K562 (cell line): ENCODE results near the gene ASPHD2. TPM values are rescaled to one million over a fixed set of nuclear protein-coding genes. Genes with fewer than 3 reads are reported as not detected.

Source experiments
- ATAC-seq: fragments of 200-7000 bp; cut with Tn5 transposase; 3 replicates; pipeline ENCODE4 v1.9.1; 2020; ENCODE audit warnings: moderate library complexity
- BruUV-seq: library from RNA; stranded (reverse); fragments of 400-500 nt; replicated peaks from 2 replicates; lab custom pipeline; 2021; lab: Mats Ljungman, UMichigan
- CTCF ChIA-PET: fragments of 300-600 bp; formaldehyde crosslinking; extraction: SDS; loops from one replicate; lab custom pipeline; 2021; ENCODE audit warnings: low intra/inter-chr PET ratio; lab: Yijun Ruan, JAX
- POLR2A ChIA-PET: fragments of 300-600, 350-650 bp; sonication (Branson Sonifier 250); formaldehyde crosslinking; extraction: SDS; loops from one replicate; lab custom pipeline; 2021; ENCODE audit warnings: antibody characterized with exemption, inconsistent platforms; lab: Yijun Ruan, JAX
- DNase-seq, 4 experiments: peaks; one replicate each; pipeline versions ENCODE4 v3.0.0 to v3.0.0-alpha.2; 2011 to 2018; ENCODE audit warnings: low spot score in 3 of 4, mixed read lengths in 3 of 4; ENCODE audit errors: extremely low read depth in 1 of 4
- FAIRE-seq: peaks from 2 replicates; lab custom pipeline; 2011; peaks lifted over from hg19 to GRCh38; lab: Jason Lieb, UNC
- H2AFZ ChIP-seq: 2 replicates; pipeline ENCODE4 v1.6.0; 2011; ENCODE audit warnings: low read depth, low read length, control low read depth, inconsistent platforms
- H3K27ac ChIP-seq: fragments of 200-600 bp; 3 replicates; pipeline ENCODE4 v1.8.0; 2011; ENCODE audit warnings: low read depth, mild to moderate bottlenecking, control low read depth, inconsistent platforms, low read length, moderate library complexity, mixed read lengths; ENCODE audit errors: extremely low read depth
- H3K27me3 ChIP-seq, 2 experiments: fragments of 300-600 bp in 1 of 2; 2 replicates in 1 of 2; 3 replicates in 1 of 2; pipeline versions ENCODE4 v1.6.0 to v1.8.0; 2011; ENCODE audit warnings: inconsistent platforms in 2 of 2, low read length in 2 of 2, mild to moderate bottlenecking in 1 of 2, mixed read lengths in 1 of 2, moderate library complexity in 1 of 2; ENCODE audit not compliant: control insufficient read depth in 2 of 2, insufficient read depth in 2 of 2
- H3K36me3 ChIP-seq: fragments of 300-600 bp; 3 replicates; pipeline ENCODE4 v1.8.0; 2011; ENCODE audit warnings: mild to moderate bottlenecking, low read length, inconsistent platforms; ENCODE audit not compliant: control insufficient read depth, insufficient read depth
- H3K4me1 ChIP-seq, 2 experiments: fragments of 200-600 bp in 1 of 2; replicated peaks in 1 of 2; 2 replicates in 1 of 2; 3 replicates in 1 of 2; pipeline versions ENCODE4 v1.5.1 to v1.8.0; 2011; ENCODE audit warnings: inconsistent platforms in 2 of 2, low read length in 2 of 2, mild to moderate bottlenecking in 1 of 2, mixed read lengths in 1 of 2, moderate library complexity in 1 of 2; ENCODE audit not compliant: control insufficient read depth in 2 of 2, insufficient read depth in 2 of 2
- H3K4me2 ChIP-seq: 2 replicates; pipeline ENCODE4 v1.6.1; 2011; ENCODE audit warnings: low read length, control low read depth, inconsistent platforms, mixed read lengths; ENCODE audit not compliant: insufficient read depth
- H3K4me3 ChIP-seq: fragments of 200-600 bp; sonication (generic), shearing (Covaris generic); 2 replicates; pipeline ENCODE4 v1.5.1; 2016; ENCODE audit warnings: control low read depth, inconsistent platforms
- H3K79me2 ChIP-seq: fragments of 200-600 bp; 3 replicates; pipeline ENCODE4 v1.8.0; 2011; ENCODE audit warnings: low read length, inconsistent platforms; ENCODE audit not compliant: control insufficient read depth, insufficient read depth
- H3K9ac ChIP-seq, 2 experiments: 2 replicates each; pipeline versions ENCODE4 v1.6.0 to v1.6.1; 2011; ENCODE audit warnings: low read depth in 2 of 2, low read length in 2 of 2, control low read depth in 1 of 2, inconsistent platforms in 1 of 2, mild to moderate bottlenecking in 1 of 2, mixed read lengths in 1 of 2; ENCODE audit not compliant: insufficient read depth in 1 of 2
- H3K9me1 ChIP-seq: one replicate; pipeline ENCODE4 v1.6.0; 2011; ENCODE audit warnings: inconsistent platforms, mild to moderate bottlenecking, low read length, moderate library complexity; ENCODE audit not compliant: control insufficient read depth, insufficient read depth
- H3K9me3 ChIP-seq: replicated peaks from 2 replicates; pipeline ENCODE4 v1.5.1; 2011; ENCODE audit warnings: low read depth, low read length, inconsistent platforms; ENCODE audit not compliant: control insufficient read depth, insufficient read depth
- H4K20me1 ChIP-seq: replicated peaks from 2 replicates; pipeline ENCODE4 v1.6.1; 2011; ENCODE audit warnings: low read length, inconsistent platforms, mixed read lengths; ENCODE audit not compliant: control insufficient read depth, insufficient read depth
- CREB5 ChIP-seq: fragments of 250-450 bp; sonication (Bioruptor Pico); IDR thresholded peaks from 2 replicates; pipeline ENCODE4 v1.5.0; 2020; ENCODE audit warnings: mild to moderate bottlenecking
- ETS1 ChIP-seq: conservative IDR thresholded peaks from 2 replicates; pipeline ENCODE4 v1.6.1; 2011; ENCODE audit warnings: low read depth, mild to moderate bottlenecking, low read length; ENCODE audit not compliant: control insufficient read depth
- HCFC1 ChIP-seq: IDR thresholded peaks from 2 replicates; pipeline ENCODE4 v1.6.1; 2012; ENCODE audit warnings: low read depth, low read length, improper control_type of control experiment
- HDAC6 ChIP-seq: IDR thresholded peaks from 2 replicates; pipeline ENCODE4 v1.6.1; 2012; ENCODE audit warnings: low read depth, mild to moderate bottlenecking, control low read depth, inconsistent platforms, low read length, moderate library complexity
- RBM25 ChIP-seq: fragments of 200-400 bp; formaldehyde crosslinking; IDR thresholded peaks from 2 replicates; pipeline ENCODE4 v1.6.1; 2018; ENCODE audit warnings: low read length, low read depth, moderate library complexity; ENCODE audit not compliant: severe bottlenecking
- SUPT5H ChIP-seq: fragments of 450-650 bp; IDR thresholded peaks from 2 replicates; pipeline ENCODE4 v1.6.1; 2016
- ZBTB5 ChIP-seq: fragments of 450-650 bp; IDR thresholded peaks from 2 replicates; pipeline ENCODE4 v1.6.1; 2017; ENCODE audit warnings: antibody characterized with exemption
- ZKSCAN1 ChIP-seq: fragments of 150-350 bp; IDR thresholded peaks from 2 replicates; pipeline ENCODE4 v1.6.1; 2016; ENCODE audit warnings: low read depth, low read length
- WGBS: fragments of 100-300 bp; shearing (Covaris generic); methylation state at CpG from one replicate; pipeline ENCODE4 v1.1.6; 2016; ENCODE audit warnings: low coverage, mixed read lengths; ENCODE audit not compliant: insufficient coverage; ENCODE audit errors: missing lambda C conversion rate; 5-methylcytosine and 5-hydroxymethylcytosine counted together
- in situ Hi-C: fragments of 300-500 bp; cut with MboI; formaldehyde crosslinking; loops from 4 replicates; pipeline ENCODE4 v1.15.0; 2018; ENCODE audit warnings: inconsistent platforms, mixed read lengths
- intact Hi-C: fragments of 100-400 bp; cut with micrococcal nuclease; formaldehyde crosslinking; loops from 2 replicates; pipeline ENCODE4 v1.14.2; 2022
- polyA plus RNA-seq, 8 experiments: library from polyadenylated mRNA; depleted of rRNA in 4 of 8; stranded (reverse) in 5 of 8; unstranded in 3 of 8; fragments of >200 nt; fragmentation: Nextera tagmentation in 2 of 8; fragmentation: Illumina TruSeq in 1 of 8; extraction: Ambion mirVana in 2 of 8; extraction: Trizol in 1 of 8; gene quantifications; 2 replicates each; pipeline versions ENCODE4 v1.2.1 to v1.2.3, GENCODE V29; 2011 to 2014; ENCODE audit warnings: inconsistent platforms in 1 of 8, missing spikeins in 1 of 8
- total RNA-seq, 7 experiments: library from RNA; depleted of rRNA in 6 of 7; stranded (reverse); fragments of >200 nt in 6 of 7; fragmentation: Illumina TruSeq in 2 of 7; extraction: Trizol in 2 of 7; gene quantifications; 2 replicates each; pipeline versions ENCODE4 v1.2.1 to v1.2.3, GENCODE V29; 2011 to 2021; ENCODE audit warnings: low replicate concordance in 1 of 7
- TF ChIP-seq, protein P1 (sequence below): IDR thresholded peaks from 2 replicates; pipeline ENCODE4 v1.6.1; 2016; ENCODE audit warnings: missing genetic modification characterization, missing compliant biosample characterization

ASPHD2 gene
- total and polyA plus RNA-seq, 9 of the 15 experiments (the other 6 are each of a cell fraction or from before 2014, with no cell fraction given) = 0.18 to 0.64 (median 0.36) TPM

DNA sequence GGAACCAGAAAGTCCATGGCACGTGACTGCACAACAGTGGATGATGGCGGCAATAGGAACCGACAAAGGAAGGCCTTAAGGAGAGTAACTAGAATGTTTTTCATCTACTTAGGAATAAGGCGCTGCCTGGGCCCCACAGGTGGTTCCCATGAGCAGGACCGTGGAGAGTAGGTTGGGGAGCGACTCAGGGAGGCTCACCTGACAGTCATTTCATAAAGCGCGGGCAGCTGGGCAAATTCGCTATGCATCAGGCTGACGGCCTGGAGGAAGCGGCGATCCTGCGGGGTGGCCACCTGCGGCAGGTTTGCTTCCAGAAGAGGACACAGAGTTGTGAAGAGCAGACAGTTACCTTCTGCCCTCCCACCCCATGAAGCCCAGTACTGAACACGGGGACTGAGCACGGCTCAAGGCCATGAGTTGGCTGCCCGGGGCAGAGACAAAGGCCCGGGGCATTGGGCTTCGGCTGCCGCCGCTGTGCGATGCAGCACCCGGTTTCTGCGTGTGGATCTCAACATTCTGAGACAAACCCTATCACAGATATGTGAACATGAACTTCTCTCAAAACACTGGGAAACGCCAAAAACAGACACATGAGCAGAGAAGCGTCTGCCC, 28.7 kb downstream of the ASPHD2 start (continued):
- TF ChIP-seq, protein P1, sequence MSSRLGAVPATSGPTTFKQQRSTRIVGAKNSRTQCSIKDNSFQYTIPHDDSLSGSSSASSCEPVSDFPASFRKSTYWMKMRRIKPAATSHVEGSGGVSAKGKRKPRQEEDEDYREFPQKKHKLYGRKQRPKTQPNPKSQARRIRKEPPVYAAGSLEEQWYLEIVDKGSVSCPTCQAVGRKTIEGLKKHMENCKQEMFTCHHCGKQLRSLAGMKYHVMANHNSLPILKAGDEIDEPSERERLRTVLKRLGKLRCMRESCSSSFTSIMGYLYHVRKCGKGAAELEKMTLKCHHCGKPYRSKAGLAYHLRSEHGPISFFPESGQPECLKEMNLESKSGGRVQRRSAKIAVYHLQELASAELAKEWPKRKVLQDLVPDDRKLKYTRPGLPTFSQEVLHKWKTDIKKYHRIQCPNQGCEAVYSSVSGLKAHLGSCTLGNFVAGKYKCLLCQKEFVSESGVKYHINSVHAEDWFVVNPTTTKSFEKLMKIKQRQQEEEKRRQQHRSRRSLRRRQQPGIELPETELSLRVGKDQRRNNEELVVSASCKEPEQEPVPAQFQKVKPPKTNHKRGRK (tag) = no peak
- TF ChIP-seq SUPT5H = no peak
- no peak for TF ChIP-seq HDAC6
- no peak for TF ChIP-seq ZKSCAN1
- TF ChIP-seq ZBTB5 = no peak

DNA sequence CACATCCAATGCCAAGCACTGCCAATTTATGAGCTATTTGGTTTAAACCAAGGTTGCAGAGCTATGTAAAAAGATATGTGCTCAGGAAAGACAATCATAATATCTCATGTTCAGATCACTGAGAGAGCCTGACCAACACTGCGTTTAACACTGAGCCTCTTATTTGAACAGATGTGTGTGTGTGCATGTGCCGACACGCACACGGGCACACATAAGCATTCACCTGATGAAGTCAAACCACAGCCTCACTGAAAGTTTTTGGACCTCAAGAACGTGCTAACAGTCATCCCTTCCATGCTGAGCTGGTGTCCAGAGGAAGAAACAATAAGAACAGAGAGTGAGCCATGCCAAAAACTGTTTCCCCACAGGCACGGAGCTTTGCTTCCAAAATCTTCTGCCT, 31.1 kb downstream of the ASPHD2 start:
- TF ChIP-seq RBM25 = no peak
- no peak for TF ChIP-seq ETS1
- no peak for TF ChIP-seq CREB5 (CRISPR knock-in tag)
- TF ChIP-seq HCFC1 = no peak
- Histone ChIP-seq H2AFZ (no peak overlapping the region), H3K4me1 (peaks cover 0 to 5% of the 10 kb centered on the region in 2 experiments; a peak in 3 of 5 replicates), H4K20me1 (no peaks in the 10 kb centered on the region; the same call in 1 of the 2 replicates), H3K9ac (no peak overlapping the region), H3K4me2 (no peak overlapping the region), H3K9me1 (no peaks in the 10 kb centered on the region), H3K9me3 (no peaks in the 10 kb centered on the region), H3K4me3 (no peak overlapping the region), H3K36me3 (peaks cover 77% of the 10 kb centered on the region; the same call in 2 of the 3 replicates), H3K27me3 (no peaks in the 10 kb centered on the region), H3K27ac (no peak overlapping the region), H3K79me2 (peaks cover 11% of the 10 kb centered on the region; the same call in 1 of the 3 replicates)
- 69% methylated on average over 4 of the region's 6 CpGs for WGBS
- no peak for DNase-seq
- POLR2A ChIA-PET = interaction anchor here (1.2 to 1.3 kb wide), 2 partner anchors 19 to 30 kb away, joined by 3 read pairs; no protein-coding TSS in a partner anchor
- intact Hi-C loops = no loop called here
- no peak for FAIRE-seq
- in situ Hi-C loops = loop anchor here (5.0 kb wide), 1 partner anchor 58 kb away; no protein-coding TSS in a partner anchor
- BruUV-seq = no TSS peak
- no peak for ATAC-seq
- CTCF ChIA-PET = interaction anchor here (4.0 kb wide), 1 partner anchor 61 kb away, joined by 57 read pairs; no protein-coding TSS in a partner anchor
